ENCODE data around the gene DCDC2B.
A peak's percentile ranks its signal among the peaks of the same experiment; 100 is the strongest.

The DCDC2B gene

DNA sequence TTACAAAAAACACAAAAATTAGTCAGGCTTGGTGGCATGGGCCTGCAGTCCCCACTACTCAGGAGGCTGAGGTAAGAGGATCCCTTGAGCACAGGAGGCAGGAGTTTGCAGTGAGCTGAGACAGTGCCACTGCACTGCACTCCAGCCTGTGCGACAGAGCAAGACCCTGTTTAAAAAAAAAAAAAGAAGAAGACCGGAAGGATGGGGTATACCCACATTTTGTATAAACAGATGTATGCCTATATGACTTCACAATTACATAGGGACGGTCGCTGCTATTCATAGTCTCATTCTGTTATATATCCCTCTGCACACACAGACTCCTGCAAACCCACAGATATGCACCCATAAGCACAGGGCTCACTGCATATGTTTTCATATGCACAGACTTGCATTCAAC lies 54.9 kb downstream of the DCDC2B start:
- peak; percentile 48 for DNase-seq

Measured in activated CD4-positive, alpha-beta T cell treated with anti-CD3 and anti-CD28 coated beads, Interleukin-10, Interleukin-2, amounts not matched to agents 100 ng/mL and 50 ng/mL, durations not matched to agents 16 hours and 8 hours (primary cell).